ENCODE data around the gene RINL. TPM values are rescaled to one million over a fixed set of nuclear protein-coding genes. Genes with fewer than 3 reads are reported as not detected.
A peak's percentile ranks its signal among the peaks of the same experiment; 100 is the strongest.
"Not testable (repeated sequence)": the region's sequence is repeated elsewhere in the genome, so short reads cannot be mapped to it uniquely, and the experiment has no call there.

RINL gene
- total RNA-seq, 2 experiments from 2014 or later = 79.9 to 82.2 TPM

DNA sequence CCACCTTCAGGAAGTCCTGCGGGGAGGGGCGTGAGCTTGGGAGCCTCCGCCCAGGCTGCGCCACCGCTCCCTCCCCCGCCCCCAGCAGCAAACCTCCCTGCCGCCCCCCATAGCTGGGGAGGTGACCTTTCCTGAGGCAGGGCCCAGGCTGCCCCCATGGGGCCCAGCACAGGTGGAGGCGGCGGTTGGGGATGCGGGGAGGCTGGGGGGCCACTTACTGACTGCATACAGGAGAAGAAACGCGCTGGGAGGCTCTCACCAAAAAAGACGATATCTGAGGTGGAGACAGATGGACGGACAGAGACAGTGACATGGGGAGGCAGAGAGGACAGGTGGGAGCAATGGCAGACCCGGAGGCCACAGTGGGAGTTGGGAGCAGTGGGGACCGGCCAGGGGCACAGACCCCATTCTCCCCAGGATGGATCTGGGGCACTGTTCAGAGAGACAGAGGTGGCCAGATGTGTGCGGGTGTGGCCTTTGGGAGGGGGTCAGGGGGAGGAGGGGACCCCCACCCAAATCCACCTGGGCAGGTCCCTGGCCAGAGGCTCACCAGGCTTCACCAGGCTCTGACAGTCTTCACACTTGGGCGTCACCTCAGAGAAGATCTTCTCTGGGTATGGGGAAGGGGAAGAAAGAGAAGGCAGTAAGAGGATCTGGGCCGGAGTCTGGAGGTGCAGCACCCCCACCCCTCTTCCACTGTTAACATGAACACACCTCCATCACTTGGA lies 3.0 kb upstream of the RINL start:
- ChIA-PET CTCF (no interaction called here), POLR2A (interaction anchor here (5.7 kb wide), 1 partner anchor 32 kb away, joined by 46 read pairs; the partner anchor contains the start of gene HNRNPL)
- Mint-ChIP-seq H3K9me3 (no peaks in the 10 kb centered on the region), H3K4me3 (no peak overlapping the region), H3K4me1 (peaks cover 35% of the 10 kb centered on the region), H3K27me3 (no peaks in the 10 kb centered on the region), H3K36me3 (ENCODE audit: low read depth) (peaks cover 19% of the 10 kb centered on the region), H3K27ac (peak overlapping the region; percentile 14)
- no peak for DNase-seq

DNA sequence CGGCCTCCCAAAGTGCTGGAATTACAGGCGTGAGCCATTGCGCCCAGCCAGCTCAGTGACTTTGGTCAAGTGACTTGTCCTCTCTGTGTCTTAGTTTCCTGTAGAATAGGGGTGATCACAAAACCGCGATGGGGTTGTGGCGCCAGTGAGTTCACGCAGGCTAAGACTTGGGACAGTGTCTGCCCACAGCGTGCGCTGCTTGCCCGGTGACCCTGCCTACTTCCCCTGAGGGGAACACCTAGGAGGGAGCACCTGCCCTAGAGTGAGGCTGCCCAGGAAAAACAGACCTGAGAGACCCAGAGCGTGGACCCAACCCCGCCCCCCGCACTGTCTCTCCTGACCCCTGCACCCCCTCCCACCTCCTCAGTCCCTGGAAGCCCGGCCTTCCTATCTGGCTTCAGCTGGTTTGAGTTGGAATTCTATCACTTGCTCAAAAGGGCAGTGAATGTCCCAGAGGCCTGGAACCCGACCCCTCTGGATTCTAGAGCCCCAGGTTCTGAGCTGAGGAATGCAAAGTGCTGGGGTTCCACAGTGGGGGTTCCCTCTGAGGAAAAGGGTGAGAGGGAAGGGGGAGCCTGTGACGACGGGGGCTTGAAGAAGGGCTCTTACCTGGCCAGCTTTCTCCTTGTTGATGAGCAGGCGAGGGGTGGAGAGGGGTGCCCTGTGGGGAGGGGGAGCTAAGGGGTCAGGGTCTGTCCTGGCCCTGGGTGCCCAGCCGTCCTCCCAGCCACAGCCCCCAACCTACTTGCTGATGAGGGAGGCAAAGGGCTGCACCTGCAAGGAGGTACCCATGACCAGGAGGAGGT lies 2.2 kb upstream of the RINL start:
- CTCF ChIA-PET = interaction anchor here (2.0 kb wide), 1 partner anchor 28 kb away, joined by 5 read pairs; no protein-coding TSS in a partner anchor
- peaks cover 38% of the 10 kb centered on the region for H3K4me1 Mint-ChIP-seq
- no peak overlapping the region for H3K4me3 Mint-ChIP-seq
- no peak for DNase-seq
- peaks cover 23% of the 10 kb centered on the region for H3K36me3 Mint-ChIP-seq (ENCODE audit: low read depth)
- H3K27ac Mint-ChIP-seq = peak overlapping the region; percentile 65
- no peaks in the 10 kb centered on the region for H3K27me3 Mint-ChIP-seq
- H3K9me3 Mint-ChIP-seq = no peaks in the 10 kb centered on the region
- POLR2A ChIA-PET = interaction anchor here (2.5 to 5.7 kb wide), 6 partner anchors 11 to 147 kb away, joined by 15 to 46 read pairs (median 28); partner anchors contain the start of genes HNRNPL, NFKBIB and SIRT2

GRCh38 chr19:38879400-38879751 lies 1.3 kb upstream of the RINL start:
- H3K4me3 Mint-ChIP-seq = no peak overlapping the region
- DNase-seq = no peak
- H3K4me1 Mint-ChIP-seq = peaks cover 38% of the 10 kb centered on the region
- H3K36me3 Mint-ChIP-seq (ENCODE audit: low read depth) = peaks cover 23% of the 10 kb centered on the region
- H3K27ac Mint-ChIP-seq = peak overlapping the region; percentile 98
- H3K9me3 Mint-ChIP-seq = no peaks in the 10 kb centered on the region
- ChIA-PET POLR2A (interaction anchor here (0.9 to 5.7 kb wide), 13 partner anchors 8 to 261 kb away, joined by 4 to 46 read pairs (median 15); partner anchors contain the start of genes ECH1, EIF3K, HNRNPL and MAP4K1), CTCF (interaction anchor here (0.6 to 6.0 kb wide), 6 partner anchors 8 to 663 kb away, joined by 4 to 53 read pairs (median 10); partner anchors contain the start of genes MRPS12 and SARS2)
- no peaks in the 10 kb centered on the region for H3K27me3 Mint-ChIP-seq

GRCh38 chr19:38878575-38879399 lies 712 bp upstream of the RINL start:
- Mint-ChIP-seq H3K9me3 (no peaks in the 10 kb centered on the region), H3K27me3 (no peaks in the 10 kb centered on the region), H3K27ac (peak overlapping the region; percentile 98), H3K4me3 (peak overlapping the region; percentile 87), H3K4me1 (peaks cover 38% of the 10 kb centered on the region), H3K36me3 (ENCODE audit: low read depth) (peaks cover 23% of the 10 kb centered on the region)
- CTCF ChIA-PET = interaction anchor here (0.6 to 6.0 kb wide), 11 partner anchors 8 to 664 kb away, joined by 3 to 53 read pairs (median 5); partner anchors contain the start of genes MRPS12, PSMD8 and SARS2
- no peak for DNase-seq
- POLR2A ChIA-PET = interaction anchor here (0.6 to 5.7 kb wide), 21 partner anchors 8 to 484 kb away, joined by 3 to 46 read pairs (median 10); partner anchors contain the start of genes ACTN4, ECH1, EIF3K and HNRNPL

DNA sequence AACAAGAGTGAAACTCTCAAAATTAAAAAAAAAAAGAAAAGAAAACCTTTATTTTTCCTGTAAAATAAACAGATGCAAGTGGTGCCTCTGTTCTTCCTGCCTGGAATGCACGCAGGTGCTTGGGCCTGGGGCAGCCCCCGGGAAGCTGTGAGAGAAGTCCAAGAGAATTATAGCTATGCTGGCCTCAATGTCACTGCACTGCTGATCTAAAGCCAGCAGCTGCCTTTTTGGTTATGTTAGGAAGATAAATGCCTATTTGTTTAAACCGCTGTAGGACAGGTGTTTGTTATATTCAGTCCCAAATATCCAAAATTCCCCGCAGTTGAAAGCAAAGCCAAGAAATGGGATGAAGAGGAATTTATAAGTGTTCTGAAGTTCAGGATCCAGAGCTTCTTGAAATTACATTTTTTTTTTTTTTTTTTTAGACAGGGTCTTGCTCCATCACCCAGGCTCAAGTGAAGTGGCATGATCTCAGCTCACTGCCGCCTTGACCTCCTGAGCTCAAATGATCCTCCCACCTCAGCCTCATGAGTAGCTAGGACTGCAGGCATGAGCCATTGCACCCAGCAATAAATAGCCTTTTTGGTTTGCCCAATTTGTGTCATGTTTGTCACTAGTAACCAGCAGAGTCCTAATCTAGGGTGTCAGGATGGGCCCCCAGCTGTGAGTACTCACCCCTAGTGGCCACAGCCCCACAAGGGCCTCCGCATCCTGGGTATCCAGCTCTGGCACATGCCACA lies 2.2 kb downstream of the RINL start:
- Mint-ChIP-seq H3K36me3 (ENCODE audit: low read depth) (peaks cover 29% of the 10 kb centered on the region), H3K27ac (peak overlapping the region; percentile 47), H3K27me3 (no peaks in the 10 kb centered on the region), H3K4me1 (peaks cover 52% of the 10 kb centered on the region), H3K4me3 (no peak overlapping the region), H3K9me3 (no peaks in the 10 kb centered on the region)
- CTCF ChIA-PET = interaction anchor here (0.7 to 6.0 kb wide), 9 partner anchors 10 to 526 kb away, joined by 3 to 53 read pairs (median 3); no protein-coding TSS in a partner anchor
- POLR2A ChIA-PET = interaction anchor here (0.6 to 5.7 kb wide), 7 partner anchors 9 to 297 kb away, joined by 3 to 46 read pairs (median 12); partner anchors contain the start of gene HNRNPL
- no peak for DNase-seq

GRCh38 chr19:38873400-38873799 lies 4.7 kb downstream of the RINL start:
- H3K27me3 Mint-ChIP-seq, DNase-seq, H3K9me3 Mint-ChIP-seq, H3K4me3 Mint-ChIP-seq, POLR2A ChIA-PET, H3K27ac Mint-ChIP-seq: not testable (repeated sequence)
- Mint-ChIP-seq H3K4me1 (peaks cover 61% of the 10 kb centered on the region), H3K36me3 (ENCODE audit: low read depth) (peaks cover 44% of the 10 kb centered on the region)
- CTCF ChIA-PET = interaction anchor here (0.6 to 1.1 kb wide), 2 partner anchors 31 to 471 kb away, joined by 3 read pairs; partner anchors contain the start of gene FAM98C

DNA sequence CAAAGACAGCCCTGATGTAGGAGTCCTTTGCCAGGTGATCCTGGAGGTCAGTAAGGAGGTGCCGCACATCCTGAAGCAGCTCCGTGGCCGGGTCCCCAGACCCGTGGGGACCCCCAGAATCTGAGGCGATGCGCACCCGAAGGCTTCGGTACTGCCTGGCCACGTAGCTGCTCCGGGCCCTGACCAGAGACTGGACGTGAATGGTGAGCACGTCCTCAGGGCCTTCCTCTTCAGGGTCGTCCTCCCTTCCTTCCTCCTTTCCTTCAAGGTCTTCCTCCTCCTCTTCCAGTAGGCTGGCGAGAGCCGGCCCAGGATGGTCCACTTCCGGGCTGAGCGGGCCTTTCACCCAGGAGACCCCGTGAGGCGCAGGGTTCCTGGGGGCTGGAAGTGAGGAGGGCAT lies 7.5 kb downstream of the RINL start:
- no peak for DNase-seq
- Mint-ChIP-seq H3K27me3 (no peaks in the 10 kb centered on the region), H3K9me3 (no peaks in the 10 kb centered on the region), H3K36me3 (ENCODE audit: low read depth) (peaks cover 39% of the 10 kb centered on the region), H3K4me1 (peaks cover 50% of the 10 kb centered on the region), H3K4me3 (peak overlapping the region; percentile 76), H3K27ac (peak overlapping the region; percentile 59)
- CTCF ChIA-PET = interaction anchor here (1.3 to 3.0 kb wide), 9 partner anchors 8 to 223 kb away, joined by 3 to 14 read pairs (median 6); partner anchors contain the start of genes ACTN4, MRPS12, NFKBIB and RINL
- POLR2A ChIA-PET = interaction anchor here (0.9 to 3.8 kb wide), 6 partner anchors 8 to 28 kb away, joined by 4 to 38 read pairs (median 16); partner anchors contain the start of genes HNRNPL and RINL

DNA sequence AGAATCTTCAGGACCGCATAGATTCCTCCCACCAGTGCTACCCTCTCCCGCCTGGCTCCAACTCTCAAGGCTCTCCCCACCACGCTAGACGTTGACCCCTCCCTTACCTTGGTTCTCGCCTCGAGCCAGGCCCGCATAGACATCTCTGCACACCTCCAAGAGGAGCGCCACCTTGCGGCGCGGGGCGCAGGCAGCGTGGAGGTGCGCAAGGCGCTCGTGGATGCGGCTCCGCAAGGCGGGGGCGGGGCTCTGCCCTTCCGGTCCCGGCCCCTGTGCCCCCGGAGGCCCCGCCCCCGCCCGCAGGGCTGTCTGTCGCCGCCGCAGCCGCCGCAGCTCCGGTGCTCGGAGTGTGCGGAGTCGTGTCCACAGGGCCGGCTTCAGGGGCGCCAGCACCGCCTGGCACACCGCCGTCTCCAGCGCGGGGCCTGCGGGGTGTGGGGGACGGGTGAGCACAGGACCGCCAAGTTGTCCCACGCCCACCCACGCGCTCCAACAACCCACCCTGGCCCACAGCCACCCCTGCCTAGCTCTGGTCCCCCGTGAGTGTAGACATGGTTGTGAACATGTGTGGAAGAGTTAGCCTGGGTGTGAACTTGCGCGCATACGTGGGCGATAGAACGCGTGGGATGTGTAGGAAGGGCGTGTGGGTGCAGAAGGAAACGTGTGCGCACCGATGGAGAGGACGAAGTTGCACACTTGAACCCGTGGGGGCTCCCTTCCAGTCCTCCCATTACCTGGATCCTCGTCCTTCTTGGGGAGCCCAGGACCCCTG lies 8.1 kb downstream of the RINL start:
- peak overlapping the region; percentile 78 for H3K27ac Mint-ChIP-seq
- H3K36me3 Mint-ChIP-seq (ENCODE audit: low read depth) = peaks cover 42% of the 10 kb centered on the region
- H3K27me3 Mint-ChIP-seq = no peaks in the 10 kb centered on the region
- peaks cover 56% of the 10 kb centered on the region for H3K4me1 Mint-ChIP-seq
- peak overlapping the region; percentile 76 for H3K4me3 Mint-ChIP-seq
- DNase-seq = peak; percentile 94
- CTCF ChIA-PET = interaction anchor here (1.0 to 3.0 kb wide), 19 partner anchors 8 to 467 kb away, joined by 3 to 14 read pairs (median 6); partner anchors contain the start of genes ACTN4, ECH1, MRPS12 and NFKBIB
- POLR2A ChIA-PET = interaction anchor here (0.9 to 3.8 kb wide), 10 partner anchors 9 to 224 kb away, joined by 3 to 38 read pairs (median 4); partner anchors contain the start of genes HNRNPL, NFKBIB and RINL
- H3K9me3 Mint-ChIP-seq = no peaks in the 10 kb centered on the region

- Mint-ChIP-seq H3K4me3 (peak overlapping the region; percentile 76), H3K36me3 (ENCODE audit: low read depth) (peaks cover 49% of the 10 kb centered on the region), H3K4me1 (peaks cover 63% of the 10 kb centered on the region), H3K27me3 (no peaks in the 10 kb centered on the region), H3K9me3 (no peaks in the 10 kb centered on the region), H3K27ac (peak overlapping the region; percentile 78)
- DNase-seq = peak; percentile 44
- POLR2A ChIA-PET = interaction anchor here (0.9 to 3.8 kb wide), 10 partner anchors 10 to 223 kb away, joined by 3 to 38 read pairs (median 6); partner anchors contain the start of genes HNRNPL, NFKBIB and RINL
- CTCF ChIA-PET = interaction anchor here (0.5 to 3.0 kb wide), 21 partner anchors 9 to 466 kb away, joined by 3 to 14 read pairs (median 6); partner anchors contain the start of genes ACTN4, ECH1, MRPS12 and NFKBIB
These were observed 8.8 kb downstream of the RINL start for GRCh38 chr19:38869160-38869835.

DNA sequence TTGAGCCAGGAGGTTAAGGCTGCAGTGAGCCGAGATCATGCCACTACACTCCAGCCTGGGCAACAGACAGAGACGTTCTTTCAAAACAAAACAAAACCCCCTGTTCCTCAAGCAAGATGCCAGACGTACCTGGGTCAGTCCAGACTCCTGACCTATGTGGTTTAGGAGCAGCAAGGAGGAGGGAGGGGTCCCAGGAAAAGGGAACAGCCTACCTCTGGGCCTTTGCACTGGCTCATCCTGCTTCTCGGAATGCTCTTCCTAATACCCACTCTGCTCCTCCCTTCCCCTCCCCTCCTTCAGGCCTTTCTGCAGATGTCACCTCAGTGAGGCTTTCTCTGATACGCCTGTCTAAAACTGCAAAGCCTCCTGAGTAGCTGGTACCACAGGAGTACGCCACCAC lies 9.5 kb downstream of the RINL start:
- no peak for DNase-seq
- CTCF ChIA-PET = interaction anchor here (0.5 to 3.0 kb wide), 17 partner anchors 8 to 309 kb away, joined by 3 to 14 read pairs (median 7); partner anchors contain the start of genes ACTN4, ECH1, MRPS12 and RINL
- H3K4me3 Mint-ChIP-seq = peak overlapping the region; percentile 76
- no peaks in the 10 kb centered on the region for H3K27me3 Mint-ChIP-seq
- no peaks in the 10 kb centered on the region for H3K9me3 Mint-ChIP-seq
- POLR2A ChIA-PET = interaction anchor here (1.0 to 9.0 kb wide), 9 partner anchors 9 to 222 kb away, joined by 4 to 146 read pairs (median 18); partner anchors contain the start of genes HNRNPL and RINL
- peak overlapping the region; percentile 78 for H3K27ac Mint-ChIP-seq
- H3K4me1 Mint-ChIP-seq = peaks cover 63% of the 10 kb centered on the region
- H3K36me3 Mint-ChIP-seq (ENCODE audit: low read depth) = peaks cover 50% of the 10 kb centered on the region

Data from activated CD4-positive, alpha-beta memory T cell treated with anti-CD3 and anti-CD28 coated beads, Interleukin-2, amount 10 ng/mL, durations not matched to agents 7 days and 5 days (primary cell).